HCT116 (cell line): ENCODE results near the gene TRMT11. TPM values are rescaled to one million over a fixed set of nuclear protein-coding genes. Genes with fewer than 3 reads are reported as not detected.

Experiments
- ATAC-seq: fragments of 200-7000 bp; cut with Tn5 transposase; 2 replicates; pipeline ENCODE4 v1.9.1; 2020; ENCODE audit warnings: mild to moderate bottlenecking, moderate library complexity
- BruUV-seq: library from RNA; stranded (reverse); fragments of 400-500 nt; replicated peaks from 2 replicates; lab custom pipeline; 2021; lab: Mats Ljungman, UMichigan
- CTCF ChIA-PET: fragments of 300-600 bp; sonication (Branson Sonifier 250); formaldehyde crosslinking; loops from one replicate; lab custom pipeline; 2021; ENCODE audit warnings: antibody characterized with exemption; lab: Charles Lee
- POLR2A ChIA-PET: fragments of 300-600, 350-600 bp; sonication (Branson Sonifier 250); formaldehyde crosslinking; loops from one replicate; lab custom pipeline; 2021; ENCODE audit warnings: antibody characterized with exemption; lab: Charles Lee
- RAD21 ChIA-PET, 2 experiments: fragments of 300-600 bp; sonication (Branson Sonifier 250); formaldehyde crosslinking; loops; one replicate each; lab custom pipeline; 2023; ENCODE audit warnings: low total read pairs in 2 of 2; ENCODE audit not compliant: uncharacterized antibody in 2 of 2, unreplicated experiment in 2 of 2, low non-redundant PET in 1 of 2; lab: Charles Lee
- DNase-seq: peaks from one replicate; pipeline ENCODE4 v3.0.0-alpha.2; 2010; ENCODE audit warnings: low read depth, low spot score
- H2AFZ ChIP-seq: fragments of 200-600 bp; shearing (Covaris generic), sonication (generic); 2 replicates; pipeline ENCODE4 v1.6.1; 2017; ENCODE audit warnings: low read depth, mixed run types, mixed read lengths, antibody characterized with exemption, low read length; ENCODE audit not compliant: poor library complexity, severe bottlenecking
- H3K27ac ChIP-seq: 2 replicates; pipeline ENCODE4 v1.5.1; 2012; ENCODE audit warnings: low read depth, low read length
- H3K27me3 ChIP-seq: fragments of 200-600 bp; sonication (generic); 2 replicates; pipeline ENCODE4 v1.6.1; 2016; ENCODE audit warnings: mixed run types, low read length, mixed read lengths; ENCODE audit not compliant: insufficient read depth
- H3K36me3 ChIP-seq, 2 experiments: fragments of 200-500 bp in 1 of 2; fragments of 200-600 bp in 1 of 2; sonication (Bioruptor generic) in 1 of 2; sonication (generic) in 1 of 2; 2 replicates each; pipeline versions ENCODE4 v1.5.1 to v1.6.1; 2014 to 2016; ENCODE audit warnings: low read length in 2 of 2, inconsistent platforms in 1 of 2, mixed read lengths in 1 of 2, mixed run types in 1 of 2; ENCODE audit not compliant: insufficient read depth in 2 of 2, control insufficient read depth in 1 of 2
- H3K4me1 ChIP-seq, 2 experiments: fragments of 200-600 bp in 1 of 2; sonication (generic) in 1 of 2; 2 replicates each; pipeline versions ENCODE4 v1.5.1 to v1.6.1; 2012 to 2017; ENCODE audit warnings: low read length in 2 of 2, inconsistent platforms in 1 of 2, mild to moderate bottlenecking in 1 of 2, mixed read lengths in 1 of 2, mixed run types in 1 of 2, moderate library complexity in 1 of 2; ENCODE audit not compliant: insufficient read depth in 2 of 2, control insufficient read depth in 1 of 2
- H3K4me2 ChIP-seq: fragments of 200-600 bp; sonication (generic); 2 replicates; pipeline ENCODE4 v1.6.1; 2017; ENCODE audit warnings: mixed run types, low read length, mixed read lengths
- H3K4me3 ChIP-seq, 2 experiments: fragments of 200-600 bp in 1 of 2; sonication (generic) in 1 of 2; replicated peaks in 1 of 2; 2 replicates each; pipeline ENCODE4 v1.5.1; 2011 to 2016; ENCODE audit warnings: low read length in 2 of 2, control low read depth in 1 of 2, low read depth in 1 of 2, mild to moderate bottlenecking in 1 of 2, mixed read lengths in 1 of 2, mixed run types in 1 of 2
- H3K79me2 ChIP-seq: fragments of 200-600 bp; sonication (generic); 2 replicates; pipeline ENCODE4 v1.6.1; 2017; ENCODE audit warnings: mild to moderate bottlenecking, mixed run types, low read length, moderate library complexity, mixed read lengths; ENCODE audit not compliant: insufficient read depth
- H3K9ac ChIP-seq: fragments of 200-600 bp; sonication (generic); 2 replicates; pipeline ENCODE4 v1.6.1; 2016; ENCODE audit warnings: low read length, mixed read lengths
- H3K9me2 ChIP-seq: fragments of 200-600 bp; sonication (generic), shearing (Covaris generic); 2 replicates; pipeline ENCODE4 v1.6.1; 2017; ENCODE audit warnings: mixed run types, mild to moderate bottlenecking, moderate library complexity; ENCODE audit not compliant: insufficient read depth
- H3K9me3 ChIP-seq, 2 experiments: fragments of 200-500 bp in 1 of 2; fragments of 200-600 bp in 1 of 2; sonication (Bioruptor generic) in 1 of 2; sonication (generic) in 1 of 2; 2 replicates each; pipeline ENCODE4 v1.6.1; 2014 to 2017; ENCODE audit warnings: low read length in 2 of 2, mixed read lengths in 2 of 2, inconsistent platforms in 1 of 2, low read depth in 1 of 2, mild to moderate bottlenecking in 1 of 2, mixed run types in 1 of 2, moderate library complexity in 1 of 2; ENCODE audit not compliant: control insufficient read depth in 1 of 2, insufficient read depth in 1 of 2
- H4K20me1 ChIP-seq: fragments of 200-600 bp; sonication (generic), shearing (Covaris generic); 2 replicates; pipeline ENCODE4 v1.6.1; 2017; ENCODE audit warnings: mixed run types, mild to moderate bottlenecking, moderate library complexity; ENCODE audit not compliant: insufficient read depth
- CEBPB ChIP-seq: IDR thresholded peaks from 2 replicates; pipeline ENCODE4 v1.6.1; 2012; ENCODE audit warnings: low read depth
- CTCF ChIP-seq, 3 experiments: fragments of 200-600 bp in 1 of 3; sonication (generic) in 1 of 3; IDR thresholded peaks in 2 of 3; conservative IDR thresholded peaks in 1 of 3; 2 replicates each; pipeline ENCODE4 v1.5.1; 2012 to 2017; ENCODE audit warnings: low read depth in 2 of 3, low read length in 2 of 3, antibody characterized with exemption in 1 of 3, borderline replicate concordance in 1 of 3, control low read depth in 1 of 3, mild to moderate bottlenecking in 1 of 3, mixed read lengths in 1 of 3, mixed run types in 1 of 3, moderate library complexity in 1 of 3; ENCODE audit not compliant: insufficient read depth in 1 of 3
- FOSL1 ChIP-seq: IDR thresholded peaks from 2 replicates; pipeline ENCODE4 v1.6.1; 2012; ENCODE audit warnings: low read depth
- MAX ChIP-seq: IDR thresholded peaks from 2 replicates; pipeline ENCODE4 v1.6.1; 2012
- POLR2A ChIP-seq: IDR thresholded peaks from 2 replicates; pipeline ENCODE4 v1.7.0; 2011; ENCODE audit warnings: borderline replicate concordance; ENCODE audit not compliant: insufficient read depth, insufficient read length; ENCODE audit errors: extremely low read depth
- POLR2AphosphoS5 ChIP-seq: IDR thresholded peaks from 2 replicates; pipeline ENCODE4 v1.6.1; 2011; ENCODE audit warnings: mild to moderate bottlenecking, low read depth, low read length, moderate library complexity
- ZFX ChIP-seq: fragments of 450-650 bp; IDR thresholded peaks from 2 replicates; pipeline ENCODE4 v1.6.1; 2017
- intact Hi-C: fragments of 100-400 bp; cut with micrococcal nuclease; formaldehyde crosslinking; loops from 2 replicates; pipeline ENCODE4 v1.10.0; 2022
- total RNA-seq: library from RNA; stranded (reverse); gene quantifications from one replicate; pipeline ENCODE4 v1.2.1, GENCODE V29; 2021; ENCODE audit not compliant: unreplicated experiment

The TRMT11 gene
- total RNA-seq, 1 experiment from 2014 or later = 41.8 TPM

GRCh38 chr6:125954735-125955339 lies 31.5 kb upstream of the TRMT11 start (continued):
- TF ChIP-seq CEBPB (no peak), ZFX (no peak), CTCF (IDR thresholded peaks at IDR 0.05 in 2 of 3, conservative IDR thresholded peaks at IDR 0.05 in 1 of 3; ENCODE audit: borderline replicate concordance in 1 of 3, insufficient read depth in 1 of 3, low read depth in 2 of 3, low read length in 2 of 3) (no peak), MAX (no peak), FOSL1 (no peak)

- Histone ChIP-seq H2AFZ (no peak overlapping the region), H3K27ac (no peak overlapping the region), H4K20me1 (no peaks in the 10 kb centered on the region), H3K79me2 (peaks cover 4% of the 10 kb centered on the region), H3K4me2 (peak overlapping the region; percentile 89), H3K27me3 (no peaks in the 10 kb centered on the region), H3K4me1 (peaks cover 10 to 17% of the 10 kb centered on the region in 2 experiments; a peak in 3 of 4 replicates), H3K9ac (0 out of 2 replicates have a peak overlapping the region, but pooled peaks have one; percentile 13), H3K9me2 (no peaks in the 10 kb centered on the region), H3K36me3 (no peaks in the 10 kb centered on the region), H3K9me3 (no peaks in the 10 kb centered on the region), H3K4me3 (peak overlapping the region; percentile 69 to 73)
- no peak for TF ChIP-seq POLR2AphosphoS5
- peak; percentile 4 for TF ChIP-seq POLR2A
- TF ChIP-seq ZFX = no peak
- intact Hi-C loops = loop anchor here (2.0 kb wide), 1 partner anchor 165 kb away; the partner anchor contains the start of gene NCOA7
- RAD21 ChIA-PET = interaction anchor here (1.2 to 1.6 kb wide), 2 partner anchors 164 to 165 kb away, joined by 5 to 7 read pairs; partner anchors contain the start of gene NCOA7 (in 2 of the 2)
- POLR2A ChIA-PET = interaction anchor here (1.0 kb wide), 1 partner anchor 166 kb away, joined by 8 read pairs; the partner anchor contains the start of gene NCOA7
- BruUV-seq = TSS peak; percentile 99
- DNase-seq (no peak), ATAC-seq (no peak)
- CTCF ChIA-PET = interaction anchor here (0.6 to 2.6 kb wide), 31 partner anchors 8 to 803 kb away, joined by 3 to 24 read pairs (median 4); partner anchors contain the start of genes NCOA7 and TRMT11
These were observed 30.4 kb upstream of the TRMT11 start for GRCh38 chr6:125955973-125956372.
